ENCODE measurements around the gene UBP1. TPM values are rescaled to one million over a fixed set of nuclear protein-coding genes. Genes with fewer than 3 reads are reported as not detected.
"Not testable (repeated sequence)": the region's sequence is repeated elsewhere in the genome, so short reads cannot be mapped to it uniquely, and the experiment has no call there.

The UBP1 gene
- total RNA-seq, 1 donor from 2014 or later = 59.2 TPM

- Mint-ChIP-seq H3K27ac (no peak overlapping the region), H3K36me3 (ENCODE audit: low read depth) (peaks cover 26% of the 10 kb centered on the region), H3K4me1 (ENCODE audit: low read depth) (peaks cover 43% of the 10 kb centered on the region), H3K27me3 (ENCODE audit: low read depth) (no peaks in the 10 kb centered on the region), H3K4me3 (ENCODE audit: low read depth) (no peak overlapping the region), H3K9me3 (no peaks in the 10 kb centered on the region)
- intact Hi-C loops (cut with micrococcal nuclease) = no loop called here
- DNase-seq (ENCODE audit: low spot score) = no peak
These were observed 11.5 kb downstream of the UBP1 start for GRCh38 chr3:33428734-33429133.

GRCh38 chr3:33426630-33427317 lies 13.4 kb downstream of the UBP1 start:
- H3K4me3 Mint-ChIP-seq (ENCODE audit: low read depth) = no peak overlapping the region
- intact Hi-C loops (cut with micrococcal nuclease) = no loop called here
- H3K9me3 Mint-ChIP-seq = no peaks in the 10 kb centered on the region
- H3K36me3 Mint-ChIP-seq (ENCODE audit: low read depth) = peaks cover 38% of the 10 kb centered on the region
- H3K27ac Mint-ChIP-seq = no peak overlapping the region
- no peaks in the 10 kb centered on the region for H3K27me3 Mint-ChIP-seq (ENCODE audit: low read depth)
- DNase-seq (ENCODE audit: low spot score) = no peak
- peaks cover 34% of the 10 kb centered on the region for H3K4me1 Mint-ChIP-seq (ENCODE audit: low read depth)

- Mint-ChIP-seq H3K4me1 (ENCODE audit: low read depth) (peaks cover 27% of the 10 kb centered on the region), H3K27ac (no peak overlapping the region)
- intact Hi-C loops (cut with micrococcal nuclease) = no loop called here
These were observed 14.1 kb downstream of the UBP1 start for GRCh38 chr3:33426068-33426467.

GRCh38 chr3:33425453-33425852 lies 14.8 kb downstream of the UBP1 start:
- Mint-ChIP-seq H3K36me3 (ENCODE audit: low read depth) (peaks cover 48% of the 10 kb centered on the region), H3K27ac (no peak overlapping the region), H3K4me1 (ENCODE audit: low read depth) (peaks cover 21% of the 10 kb centered on the region), H3K4me3 (ENCODE audit: low read depth) (no peak overlapping the region), H3K27me3 (ENCODE audit: low read depth) (no peaks in the 10 kb centered on the region), H3K9me3 (no peaks in the 10 kb centered on the region)
- DNase-seq (ENCODE audit: low spot score) = no peak
- intact Hi-C loops (cut with micrococcal nuclease) = no loop called here

More at GRCh38 chr3:33426068-33426467, 14.1 kb downstream of the UBP1 start:
- H3K36me3 Mint-ChIP-seq (ENCODE audit: low read depth) = peaks cover 44% of the 10 kb centered on the region
- no peaks in the 10 kb centered on the region for H3K9me3 Mint-ChIP-seq
- H3K27me3 Mint-ChIP-seq (ENCODE audit: low read depth) = no peaks in the 10 kb centered on the region
- no peak for DNase-seq (ENCODE audit: low spot score)
- no peak overlapping the region for H3K4me3 Mint-ChIP-seq (ENCODE audit: low read depth)

- H3K27me3 Mint-ChIP-seq (ENCODE audit: low read depth) = no peaks in the 10 kb centered on the region
- H3K27ac Mint-ChIP-seq = no peak overlapping the region
- DNase-seq (ENCODE audit: low spot score) = no peak
- no peaks in the 10 kb centered on the region for H3K9me3 Mint-ChIP-seq
- no peak overlapping the region for H3K4me3 Mint-ChIP-seq (ENCODE audit: low read depth)
- H3K4me1 Mint-ChIP-seq (ENCODE audit: low read depth) = peaks cover 17% of the 10 kb centered on the region
- intact Hi-C loops (cut with micrococcal nuclease) = no loop called here
- peaks cover 54% of the 10 kb centered on the region for H3K36me3 Mint-ChIP-seq (ENCODE audit: low read depth)
These were observed 15.4 kb downstream of the UBP1 start for GRCh38 chr3:33424606-33425452.

GRCh38 chr3:33420966-33421365 lies 19.2 kb downstream of the UBP1 start:
- no peak for DNase-seq (ENCODE audit: low spot score)
- Mint-ChIP-seq H3K9me3 (no peaks in the 10 kb centered on the region), H3K27me3 (ENCODE audit: low read depth) (no peaks in the 10 kb centered on the region), H3K36me3 (ENCODE audit: low read depth) (peaks cover 76% of the 10 kb centered on the region), H3K4me1 (ENCODE audit: low read depth) (peaks cover 14% of the 10 kb centered on the region), H3K4me3 (ENCODE audit: low read depth) (no peak overlapping the region), H3K27ac (no peak overlapping the region)
- intact Hi-C loops (cut with micrococcal nuclease) = loop anchor here (2.0 kb wide), 1 partner anchor 18 kb away; no protein-coding TSS in a partner anchor

- H3K4me1 Mint-ChIP-seq (ENCODE audit: low read depth) = peaks cover 14% of the 10 kb centered on the region
- no peaks in the 10 kb centered on the region for H3K27me3 Mint-ChIP-seq (ENCODE audit: low read depth)
- peaks cover 81% of the 10 kb centered on the region for H3K36me3 Mint-ChIP-seq (ENCODE audit: low read depth)
- intact Hi-C loops (cut with micrococcal nuclease) = loop anchor here (2.0 kb wide), 1 partner anchor 19 kb away; no protein-coding TSS in a partner anchor
- H3K27ac Mint-ChIP-seq = no peak overlapping the region
- DNase-seq (ENCODE audit: low spot score) = no peak
- H3K9me3 Mint-ChIP-seq = no peaks in the 10 kb centered on the region
- no peak overlapping the region for H3K4me3 Mint-ChIP-seq (ENCODE audit: low read depth)
These were observed 20.3 kb downstream of the UBP1 start for GRCh38 chr3:33419948-33420347.

GRCh38 chr3:33417066-33417673 lies 23.0 kb downstream of the UBP1 start:
- H3K36me3 Mint-ChIP-seq (ENCODE audit: low read depth) = peaks cover 79% of the 10 kb centered on the region
- H3K4me3 Mint-ChIP-seq (ENCODE audit: low read depth) = no peak overlapping the region
- no peak for DNase-seq (ENCODE audit: low spot score)
- peaks cover 14% of the 10 kb centered on the region for H3K4me1 Mint-ChIP-seq (ENCODE audit: low read depth)
- H3K27ac Mint-ChIP-seq = peak overlapping the region; percentile 71
- H3K27me3 Mint-ChIP-seq (ENCODE audit: low read depth) = no peaks in the 10 kb centered on the region
- H3K9me3 Mint-ChIP-seq = no peaks in the 10 kb centered on the region
- intact Hi-C loops (cut with micrococcal nuclease) = no loop called here

- H3K9me3 Mint-ChIP-seq; H3K4me3 Mint-ChIP-seq (ENCODE audit: low read depth); intact Hi-C loops (cut with micrococcal nuclease); H3K27ac Mint-ChIP-seq; DNase-seq (ENCODE audit: low spot score); H3K27me3 Mint-ChIP-seq (ENCODE audit: low read depth); H3K4me1 Mint-ChIP-seq (ENCODE audit: low read depth): not testable (repeated sequence)
- H3K36me3 Mint-ChIP-seq (ENCODE audit: low read depth) = peaks cover 72% of the 10 kb centered on the region
These were observed 29.4 kb downstream of the UBP1 start for GRCh38 chr3:33410816-33411215.

GRCh38 chr3:33403756-33404155 lies 36.4 kb downstream of the UBP1 start:
- H3K4me1 Mint-ChIP-seq (ENCODE audit: low read depth) = no peaks in the 10 kb centered on the region
- H3K36me3 Mint-ChIP-seq (ENCODE audit: low read depth) = peaks cover 64% of the 10 kb centered on the region
- no peak overlapping the region for H3K27ac Mint-ChIP-seq
- no peaks in the 10 kb centered on the region for H3K27me3 Mint-ChIP-seq (ENCODE audit: low read depth)
- intact Hi-C loops (cut with micrococcal nuclease) = no loop called here
- no peaks in the 10 kb centered on the region for H3K9me3 Mint-ChIP-seq
- H3K4me3 Mint-ChIP-seq (ENCODE audit: low read depth) = no peak overlapping the region
- DNase-seq (ENCODE audit: low spot score) = no peak

GRCh38 chr3:33402936-33403335 lies 37.3 kb downstream of the UBP1 start:
- H3K4me3 Mint-ChIP-seq (ENCODE audit: low read depth) = no peak overlapping the region
- intact Hi-C loops (cut with micrococcal nuclease) = no loop called here
- no peaks in the 10 kb centered on the region for H3K27me3 Mint-ChIP-seq (ENCODE audit: low read depth)
- peaks cover 64% of the 10 kb centered on the region for H3K36me3 Mint-ChIP-seq (ENCODE audit: low read depth)
- H3K27ac Mint-ChIP-seq = no peak overlapping the region
- DNase-seq (ENCODE audit: low spot score) = no peak
- no peaks in the 10 kb centered on the region for H3K9me3 Mint-ChIP-seq
- no peaks in the 10 kb centered on the region for H3K4me1 Mint-ChIP-seq (ENCODE audit: low read depth)

- no peak overlapping the region for H3K27ac Mint-ChIP-seq
These were observed 38.4 kb downstream of the UBP1 start for GRCh38 chr3:33401781-33402180.

GRCh38 chr3:33398410-33398809 lies 41.8 kb downstream of the UBP1 start:
- intact Hi-C loops (cut with micrococcal nuclease) = no loop called here
- H3K9me3 Mint-ChIP-seq = no peaks in the 10 kb centered on the region
- H3K4me1 Mint-ChIP-seq (ENCODE audit: low read depth) = no peaks in the 10 kb centered on the region
- no peak overlapping the region for H3K27ac Mint-ChIP-seq
- no peaks in the 10 kb centered on the region for H3K27me3 Mint-ChIP-seq (ENCODE audit: low read depth)
- H3K36me3 Mint-ChIP-seq (ENCODE audit: low read depth) = peaks cover 73% of the 10 kb centered on the region
- no peak overlapping the region for H3K4me3 Mint-ChIP-seq (ENCODE audit: low read depth)
- DNase-seq (ENCODE audit: low spot score) = no peak

More at GRCh38 chr3:33401781-33402180, 38.4 kb downstream of the UBP1 start:
- intact Hi-C loops (cut with micrococcal nuclease) = no loop called here
- H3K27me3 Mint-ChIP-seq (ENCODE audit: low read depth) = no peaks in the 10 kb centered on the region
- DNase-seq (ENCODE audit: low spot score) = no peak
- H3K9me3 Mint-ChIP-seq = no peaks in the 10 kb centered on the region
- peaks cover 64% of the 10 kb centered on the region for H3K36me3 Mint-ChIP-seq (ENCODE audit: low read depth)
- no peaks in the 10 kb centered on the region for H3K4me1 Mint-ChIP-seq (ENCODE audit: low read depth)
- no peak overlapping the region for H3K4me3 Mint-ChIP-seq (ENCODE audit: low read depth)

Data from activated T-helper 2 cell treated with anti-CD3 and anti-CD28 coated beads, Interferon-gamma antibody, Interleukin-2, Interleukin-4, amounts not matched to agents 10 μg/mL and 5 μg/mL and 100 μg/mL, durations not matched to agents 14 hours and 24 hours and 36 hours (primary cell).